HG03457 (cell line): ENCODE measurements around the gene MINDY4B.

ENCODE experiments used
- ATAC-seq: cut with Tn5 transposase; IDR thresholded peaks from one replicate; pipeline ENCODE4 v1.9.1; 2021; ENCODE audit warnings: moderate number of reproducible peaks; ENCODE audit not compliant: unreplicated experiment

MINDY4B gene

GRCh38 chr3:150905339-150905738, at the start of gene MINDY4B:
MINDY4B (minus strand) TSS chr3:150905439; CDS start chr3:150905439, 0 bp downstream.
- ATAC-seq: no peak

GRCh38 chr3:150951923-150952322, 46.7 kb upstream of the MINDY4B start:
- ATAC-seq: no peak

- no peak for ATAC-seq
Measured at GRCh38 chr3:150945226-150946032, 40.2 kb upstream of the MINDY4B start.

GRCh38 chr3:150942221-150942620, 37.0 kb upstream of the MINDY4B start:
- ATAC-seq: no peak

- ATAC-seq: peak; percentile 89
Measured at GRCh38 chr3:150936693-150937092, 31.5 kb upstream of the MINDY4B start.

- ATAC-seq: no peak
Measured at GRCh38 chr3:150933473-150933995, 28.3 kb upstream of the MINDY4B start.

- no peak for ATAC-seq
Measured at GRCh38 chr3:150931745-150932144, 26.5 kb upstream of the MINDY4B start.

GRCh38 chr3:150930839-150931238, 25.6 kb upstream of the MINDY4B start:
- no peak for ATAC-seq

- no peak for ATAC-seq
Measured at GRCh38 chr3:150928234-150928633, 23.0 kb upstream of the MINDY4B start.

- ATAC-seq: no peak
Measured at GRCh38 chr3:150926328-150926727, 21.1 kb upstream of the MINDY4B start.

- ATAC-seq: no peak
Measured at GRCh38 chr3:150925751-150926201, 20.5 kb upstream of the MINDY4B start.

- ATAC-seq: no peak
Measured at GRCh38 chr3:150922611-150923010, 17.4 kb upstream of the MINDY4B start.

- no peak for ATAC-seq
Measured at GRCh38 chr3:150921209-150921608, 16.0 kb upstream of the MINDY4B start.

- ATAC-seq: no peak
Measured at GRCh38 chr3:150920236-150920635, 15.0 kb upstream of the MINDY4B start.

- ATAC-seq: no peak
Measured at GRCh38 chr3:150917951-150918350, 12.7 kb upstream of the MINDY4B start.

GRCh38 chr3:150913133-150913922, 8.1 kb upstream of the MINDY4B start:
- no peak for ATAC-seq

- ATAC-seq: no peak
Measured at GRCh38 chr3:150912501-150912900, 7.3 kb upstream of the MINDY4B start.

GRCh38 chr3:150911771-150912170, 6.5 kb upstream of the MINDY4B start:
- ATAC-seq: no peak

GRCh38 chr3:150906461-150906860, 1.2 kb upstream of the MINDY4B start:
- ATAC-seq: no peak

- ATAC-seq: no peak
Measured at GRCh38 chr3:150905746-150906145, 507 bp upstream of the MINDY4B start.

GRCh38 chr3:150902988-150903387, 2.3 kb downstream of the MINDY4B start:
- no peak for ATAC-seq

GRCh38 chr3:150901793-150902192, 3.4 kb downstream of the MINDY4B start:
- no peak for ATAC-seq
